Colonic mucosa (tissue), 4 donors: ENCODE results near the gene EPG5. TPM values are rescaled to one million over a fixed set of nuclear protein-coding genes. Genes with fewer than 3 reads are reported as not detected.

Experiments
- DNase-seq: peaks from one replicate; pipeline ENCODE4 v3.0.0-alpha.2; 2020
- H3K27ac ChIP-seq: fragments of 200-600 bp; one replicate; pipeline ENCODE4 v1.8.0; 2021
- H3K27me3 ChIP-seq: fragments of 200-600 bp; one replicate; pipeline ENCODE4 v1.8.0; 2021
- H3K36me3 ChIP-seq: fragments of 200-600 bp; one replicate; pipeline ENCODE4 v1.8.0; 2021
- H3K4me1 ChIP-seq: fragments of 200-600 bp; one replicate; pipeline ENCODE4 v1.8.0; 2021; ENCODE audit warnings: mild to moderate bottlenecking
- H3K4me3 ChIP-seq: fragments of 200-600 bp; one replicate; pipeline ENCODE4 v1.8.0; 2021
- H3K9ac ChIP-seq, 2 donors: one replicate each; pipeline ENCODE4 v1.7.0; 2013; ENCODE audit warnings: control low read depth in 2 of 2, low read depth in 2 of 2, low read length in 2 of 2
- H3K9me3 ChIP-seq: fragments of 200-600 bp; one replicate; pipeline ENCODE4 v1.8.0; 2021
- CTCF ChIP-seq: fragments of 200-600 bp; IDR thresholded peaks from one replicate; pipeline ENCODE4 v1.8.0; 2022; ENCODE audit warnings: antibody characterized with exemption, mild to moderate bottlenecking
- intact Hi-C: fragments of 100-400 bp; cut with DNase I; formaldehyde crosslinking; loops from one replicate; pipeline ENCODE4 v1.14.1; 2022
- total RNA-seq, 2 donors: library from RNA; stranded (reverse); fragmentation: NEBNext Ultra II Directional in 1 of 2; extraction: Animal tissue kit (Norgen Biotek cat#: 25700) in 1 of 2; gene quantifications; one replicate each; pipeline ENCODE4 v1.2.1, GENCODE V29; 2021
- donor health status: healthy.
- donor health status: DM: no; HTN: no; CAD: no.
- donor health status: DM: no; HTN: no; CAD: no.

EPG5 gene
- total RNA-seq, 2 donors from 2014 or later = 16.0 to 17.3 TPM

GRCh38 chr18:45896991-45897390 lies 70.1 kb downstream of the EPG5 start:
- no peak overlapping the region for H3K9ac ChIP-seq
- H3K27ac ChIP-seq = no peak overlapping the region
- DNase-seq = no peak
- no peaks in the 10 kb centered on the region for H3K36me3 ChIP-seq
- TF ChIP-seq CTCF = no peak
- no peaks in the 10 kb centered on the region for H3K4me1 ChIP-seq
- no peak overlapping the region for H3K4me3 ChIP-seq
- H3K9me3 ChIP-seq = no peaks in the 10 kb centered on the region
- H3K27me3 ChIP-seq = no peaks in the 10 kb centered on the region
- intact Hi-C loops = no loop called here

- H3K36me3 ChIP-seq = no peaks in the 10 kb centered on the region
- intact Hi-C loops = no loop called here
- no peak overlapping the region for H3K4me3 ChIP-seq
- no peak overlapping the region for H3K27ac ChIP-seq
- no peak overlapping the region for H3K9ac ChIP-seq
- no peaks in the 10 kb centered on the region for H3K9me3 ChIP-seq
- TF ChIP-seq CTCF = no peak
- no peak for DNase-seq
- H3K27me3 ChIP-seq = no peaks in the 10 kb centered on the region
- H3K4me1 ChIP-seq = no peaks in the 10 kb centered on the region
Measured at GRCh38 chr18:45896452-45896851, 70.7 kb downstream of the EPG5 start.

DNA sequence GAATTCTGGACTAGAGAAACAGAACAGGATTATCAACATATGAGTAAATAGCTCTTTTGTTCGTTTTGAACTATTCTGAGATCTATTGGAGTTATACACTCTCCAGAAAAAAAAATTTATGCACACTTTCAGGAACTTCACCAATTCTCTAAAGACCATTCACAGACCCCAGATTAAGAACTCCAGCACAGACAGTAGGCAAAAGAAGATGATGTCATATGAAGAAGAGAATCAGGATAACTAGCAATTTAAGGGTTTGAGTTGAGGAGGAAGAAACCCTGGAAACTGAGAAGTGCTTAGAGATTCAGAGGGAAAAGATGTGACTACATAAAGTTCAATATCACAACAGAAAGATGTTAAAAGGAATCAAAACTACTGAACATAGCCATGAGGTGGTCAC lies 71.8 kb downstream of the EPG5 start:
- H3K4me3 ChIP-seq = no peak overlapping the region
- no peak overlapping the region for H3K27ac ChIP-seq
- H3K36me3 ChIP-seq = no peaks in the 10 kb centered on the region
- no peaks in the 10 kb centered on the region for H3K27me3 ChIP-seq
- DNase-seq = no peak
- intact Hi-C loops = no loop called here
- no peaks in the 10 kb centered on the region for H3K4me1 ChIP-seq
- H3K9me3 ChIP-seq = no peaks in the 10 kb centered on the region
- TF ChIP-seq CTCF = no peak
- H3K9ac ChIP-seq = no peak overlapping the region

DNA sequence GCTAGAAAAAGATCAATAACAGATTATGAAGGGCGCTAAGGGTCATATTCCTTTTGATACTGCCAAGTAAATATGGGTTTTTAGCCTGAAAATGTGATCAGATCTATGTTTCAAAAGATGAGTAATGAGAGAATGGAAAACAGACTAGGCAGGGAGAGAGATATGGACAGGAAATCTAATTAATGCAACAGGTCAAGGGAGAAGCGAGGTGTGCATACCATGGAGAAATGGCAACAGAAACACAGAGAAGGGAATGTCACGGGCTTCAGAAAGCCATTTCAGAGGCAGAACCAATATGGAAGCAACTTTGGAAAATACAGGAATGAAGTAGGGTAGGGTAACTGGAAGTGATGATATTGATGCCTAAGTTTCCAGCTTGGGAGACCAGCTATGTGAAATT lies 72.3 kb downstream of the EPG5 start:
- TF ChIP-seq CTCF = no peak
- Histone ChIP-seq H3K27ac (no peak overlapping the region), H3K4me1 (no peaks in the 10 kb centered on the region), H3K27me3 (no peaks in the 10 kb centered on the region), H3K4me3 (no peak overlapping the region), H3K36me3 (no peaks in the 10 kb centered on the region), H3K9me3 (no peaks in the 10 kb centered on the region), H3K9ac (no peak overlapping the region)
- intact Hi-C loops = no loop called here
- no peak for DNase-seq

GRCh38 chr18:45891806-45892205 lies 75.3 kb downstream of the EPG5 start:
- no peak overlapping the region for H3K27ac ChIP-seq
- intact Hi-C loops = no loop called here
- H3K36me3 ChIP-seq = no peaks in the 10 kb centered on the region
- H3K9me3 ChIP-seq = no peaks in the 10 kb centered on the region
- no peaks in the 10 kb centered on the region for H3K27me3 ChIP-seq
- H3K9ac ChIP-seq = no peak overlapping the region
- DNase-seq = no peak
- TF ChIP-seq CTCF = no peak
- H3K4me1 ChIP-seq = no peaks in the 10 kb centered on the region
- H3K4me3 ChIP-seq = no peak overlapping the region

GRCh38 chr18:45890606-45891005 lies 76.5 kb downstream of the EPG5 start:
- TF ChIP-seq CTCF = no peak

More at GRCh38 chr18:45890606-45891005, 76.5 kb downstream of the EPG5 start:
- intact Hi-C loops = no loop called here
- no peak overlapping the region for H3K4me3 ChIP-seq
- DNase-seq = no peak
- H3K9ac ChIP-seq = no peak overlapping the region
- H3K9me3 ChIP-seq = no peaks in the 10 kb centered on the region
- no peak overlapping the region for H3K27ac ChIP-seq
- H3K27me3 ChIP-seq = no peaks in the 10 kb centered on the region
- no peaks in the 10 kb centered on the region for H3K4me1 ChIP-seq
- H3K36me3 ChIP-seq = no peaks in the 10 kb centered on the region
